ENCODE data around the gene AP1G2. TPM values are rescaled to one million over a fixed set of nuclear protein-coding genes. Genes with fewer than 3 reads are reported as not detected.

The AP1G2 gene
- total and polyA plus RNA-seq, 2 of the 4 experiments (the other 2 are of a cell fraction), result 2.9 to 19.2 TPM

- DNase-seq, result no peak
- dilution Hi-C loops (cut with HindIII; ENCODE audit: low sequenced_read_pairs, unreplicated experiment), result no loop called here
These were observed 33.7 kb downstream of the AP1G2 start for GRCh38 chr14:23533652-23534435.

More at GRCh38 chr14:23533652-23534435, 33.7 kb downstream of the AP1G2 start:
- in situ Hi-C loops (cut with MboI; ENCODE audit: low sequenced_read_pairs) (no loop called here), intact Hi-C loops (cut with micrococcal nuclease) (no loop called here)
- no peaks in the 10 kb centered on the region for H3K36me3 ChIP-seq (ENCODE audit: control insufficient read depth, insufficient read depth, low read length)
- H3K9me3 ChIP-seq (ENCODE audit: control insufficient read depth, insufficient read depth, low read length), result no peaks in the 10 kb centered on the region
- H3K79me1 ChIP-seq (ENCODE audit: low read depth in 1 of 2, low read length in 2 of 2), result no peaks in the 10 kb centered on the region
- no peaks in the 10 kb centered on the region for H3K9me1 ChIP-seq (ENCODE audit: insufficient read depth, low read length)
- peaks cover 5% of the 10 kb centered on the region; the same call in 1 of the 2 replicates for H3K4me1 ChIP-seq (ENCODE audit: control insufficient read depth, insufficient read depth, low read length)
- no peak overlapping the region for H3K23ac ChIP-seq (ENCODE audit: low read depth, low read length)
- H2AK9ac ChIP-seq (replicated peaks; ENCODE audit: low read depth, low read length, poor library complexity), result no peak overlapping the region
- ChIA-PET POLR2A (ENCODE audit: unreplicated experiment) (no interaction called here), CTCF (no interaction called here)
- no peak overlapping the region for H3K27ac ChIP-seq (ENCODE audit: insufficient read depth, low read length)
- H4K8ac ChIP-seq (ENCODE audit: low read depth in 2 of 2, low read length in 2 of 2), result no peak overlapping the region
- no peak overlapping the region for H2BK5ac ChIP-seq (ENCODE audit: low read depth, low read length, poor library complexity, severe bottlenecking)
- H4K5ac ChIP-seq (ENCODE audit: low read depth, low read length), result no peak overlapping the region
- TF ChIP-seq RAD21 (IDR thresholded peaks at IDR 0.05; ENCODE audit: low read length) (no peak), RCOR1 (IDR thresholded peaks at IDR 0.05; ENCODE audit: insufficient replicate concordance, low read length) (no peak), CTCF (conservative IDR thresholded peaks at IDR 0.05; ENCODE audit: low read depth, low read length) (no peak), ELK1 (IDR thresholded peaks at IDR 0.05; ENCODE audit: borderline replicate concordance, low read depth, low read length) (no peak), BHLHE40 (IDR thresholded peaks at IDR 0.05; ENCODE audit: low read depth, low read length) (no peak), MXI1 (IDR thresholded peaks at IDR 0.05; ENCODE audit: borderline replicate concordance, low read depth, low read length) (no peak), NFE2L2 (IDR thresholded peaks at IDR 0.05; ENCODE audit: low read depth, low read length) (no peak), MAFK (IDR thresholded peaks at IDR 0.05; ENCODE audit: low read depth, low read length) (no peak), CEBPB (IDR thresholded peaks at IDR 0.05; ENCODE audit: low read depth, low read length) (no peak), SMC3 (IDR thresholded peaks at IDR 0.05; ENCODE audit: low read depth, low read length) (no peak), RFX5 (IDR thresholded peaks at IDR 0.05; ENCODE audit: low read depth, low read length) (no peak), FOS (IDR thresholded peaks at IDR 0.05; ENCODE audit: low read depth, low read length) (no peak)
- H3K4me2 ChIP-seq (ENCODE audit: low read depth, low read length), result no peak overlapping the region
- no peaks in the 10 kb centered on the region; the same call in 1 of the 2 replicates for H4K20me1 ChIP-seq (ENCODE audit: insufficient read depth, low read length)
- H3K27me3 ChIP-seq (ENCODE audit: control insufficient read depth, insufficient read depth, low read length), result no peaks in the 10 kb centered on the region
- no peak overlapping the region for H2BK15ac ChIP-seq (ENCODE audit: low read depth, low read length)
- H3K18ac ChIP-seq (ENCODE audit: low read depth, low read length), result no peak overlapping the region
- no peak overlapping the region for H2BK120ac ChIP-seq (ENCODE audit: low read depth, low read length)
- TSS peak; percentile 57 for BruUV-seq (replicated peaks)
- no peak for ATAC-seq (ENCODE audit: low read depth)
- H3K9ac ChIP-seq (ENCODE audit: low read depth, low read length), result no peak overlapping the region
- H2AFZ ChIP-seq (replicated peaks; ENCODE audit: low read length, poor library complexity), result no peak overlapping the region
- WGBS, 2 experiments (ENCODE audit: extremely low coverage in 2 of 2, insufficient read length in 1 of 2), result 76% methylated on average over 9 of the region's 16 CpGs; no CpG with 5 or more reads in 1 of the 2 experiments
- no peak overlapping the region for H3K4me3 ChIP-seq (ENCODE audit: insufficient read depth, low read depth, low read length)
- H3K56ac ChIP-seq (ENCODE audit: extremely low read depth, insufficient read depth, low read length), result no peak overlapping the region
- no peak overlapping the region for H3K14ac ChIP-seq (replicated peaks; ENCODE audit: low read depth, low read length)
- no peak overlapping the region for H4K91ac ChIP-seq (ENCODE audit: insufficient read depth, low read depth, low read length)
- H3K4ac ChIP-seq (ENCODE audit: low read depth, low read length), result no peak overlapping the region
- no peak overlapping the region for H2AK5ac ChIP-seq (ENCODE audit: low read depth, low read length)
- H2BK20ac ChIP-seq (ENCODE audit: low read depth, low read length), result no peak overlapping the region

Data from IMR-90 (cell line).